NOMO-1 (cell line): ENCODE measurements around the gene CLGN.

Source experiments
- DNase-seq, 2 experiments: peaks; one replicate each; lab custom pipeline; 2025; ENCODE audit not compliant: unreplicated experiment in 2 of 2; lab: John Stamatoyannopoulos, UW

Gene CLGN

GRCh38 chr4:140388015-140388414, 39.4 kb downstream of the CLGN start:
- DNase-seq: no peak

GRCh38 chr4:140382732-140383131, 44.7 kb downstream of the CLGN start:
- DNase-seq: no peak

DNA sequence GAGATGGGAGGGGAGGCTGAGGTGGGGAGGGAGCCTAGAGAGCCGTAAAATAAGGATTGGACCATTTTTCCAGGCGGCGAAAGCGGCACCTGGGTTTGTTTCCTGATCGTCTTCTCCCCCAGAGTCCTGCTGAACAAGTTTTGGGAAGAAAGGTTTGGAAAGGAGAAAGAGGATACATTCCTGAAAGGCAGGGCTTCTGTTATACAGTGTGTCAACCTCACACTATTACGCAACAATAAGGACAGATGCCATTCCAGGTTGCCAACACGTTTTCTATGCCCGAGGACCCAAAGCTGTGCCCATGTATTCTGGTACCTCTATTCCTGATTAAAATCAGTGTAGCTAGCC, 53.3 kb downstream of the CLGN start:
- peak in 1 of 2 experiments; percentile 16 for DNase-seq

- peak; percentile 97 to 98 for DNase-seq
Measured at GRCh38 chr4:140373328-140374129, 53.9 kb downstream of the CLGN start, which contains the start of gene SCOC. TSS of gene SCOC (plus strand) at chr4:140373646. CDS start at chr4:140379171, 5,525 bp downstream.

DNA sequence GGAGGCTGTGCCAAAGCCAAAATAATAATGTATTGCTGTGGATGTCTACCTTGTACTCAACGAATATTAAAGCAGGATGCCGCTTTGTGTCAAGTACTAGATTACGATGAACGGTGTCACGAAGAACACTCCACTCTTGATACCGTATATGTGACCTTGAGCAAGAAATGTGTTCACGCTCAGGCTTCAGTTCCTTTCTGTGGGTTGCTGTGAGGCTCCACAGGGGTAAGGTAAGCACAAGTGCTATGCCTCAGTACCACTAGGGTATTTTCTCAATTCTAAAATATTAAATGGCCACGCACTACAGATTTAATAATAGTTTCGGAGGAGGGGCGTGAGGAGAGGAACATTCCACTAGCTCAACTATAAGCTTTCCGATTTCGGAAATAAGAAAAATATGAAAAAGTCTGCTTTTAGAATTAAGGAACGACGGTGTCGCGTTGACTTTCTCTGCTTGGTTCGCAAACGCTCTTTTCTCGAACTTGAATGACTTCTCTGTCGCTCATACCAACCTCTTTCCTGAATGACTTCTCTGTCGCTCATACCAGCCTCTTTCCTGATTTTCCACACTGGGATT, 54.6 kb downstream of the CLGN start:
- DNase-seq: peak; percentile 59 to 76

- DNase-seq: no peak
Measured at GRCh38 chr4:140368686-140369085, 58.8 kb downstream of the CLGN start.

DNA sequence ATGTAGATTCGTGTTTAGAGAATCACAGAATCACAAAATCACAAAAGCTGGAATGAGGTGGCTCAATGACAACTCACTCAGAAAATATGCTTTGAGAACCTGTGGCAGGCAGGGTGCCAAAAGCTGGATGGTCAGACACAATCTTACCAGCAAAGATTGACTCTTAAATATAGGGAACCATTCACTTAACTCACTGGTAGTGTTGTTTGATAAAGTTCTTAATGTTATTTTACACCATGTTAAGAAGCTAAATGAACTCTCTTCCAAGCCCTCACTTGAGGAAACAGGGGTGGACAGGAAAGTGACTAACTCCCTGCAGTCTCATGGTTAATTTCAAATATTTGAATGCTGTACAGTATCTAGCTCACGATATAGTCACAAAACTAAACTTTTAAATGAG, 59.7 kb downstream of the CLGN start:
- DNase-seq: no peak

DNA sequence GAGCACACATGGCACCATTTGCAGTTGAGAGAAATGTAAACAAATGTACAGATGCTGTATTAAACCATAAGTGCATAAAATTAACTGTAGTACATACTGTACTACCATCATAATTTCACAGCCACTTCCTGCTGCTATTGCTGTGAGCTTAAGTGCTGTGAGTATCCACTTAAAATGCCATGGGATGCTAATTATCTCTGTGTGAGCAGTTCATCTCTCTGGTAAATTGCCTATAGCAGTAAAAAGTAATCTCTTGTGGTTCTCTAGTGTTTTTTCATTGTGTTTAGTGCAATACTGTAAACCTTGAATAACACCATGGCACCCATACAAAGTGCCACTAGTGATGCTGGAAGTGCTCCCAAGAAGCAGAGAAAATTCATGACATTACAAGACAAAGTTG, 63.9 kb downstream of the CLGN start:
- no peak for DNase-seq

DNA sequence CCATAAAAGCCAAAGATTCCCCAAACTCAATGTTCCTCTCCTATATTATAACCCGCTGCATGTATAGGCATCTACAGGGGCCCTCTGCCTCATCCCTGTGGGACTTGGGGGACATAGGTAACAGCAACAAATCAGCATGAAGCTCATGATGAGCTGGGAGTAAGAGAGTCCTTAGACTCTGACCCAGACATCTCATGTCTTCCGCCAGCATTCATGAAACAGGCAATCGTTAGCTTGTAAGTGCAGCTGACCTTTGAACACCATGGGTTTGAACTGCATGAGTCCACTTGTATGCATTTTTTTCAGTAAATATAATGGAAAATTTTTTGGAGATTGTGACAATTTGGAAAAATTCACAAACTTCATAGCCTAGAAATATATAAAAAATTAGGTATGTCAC, 64.4 kb downstream of the CLGN start:
- DNase-seq: no peak

DNA sequence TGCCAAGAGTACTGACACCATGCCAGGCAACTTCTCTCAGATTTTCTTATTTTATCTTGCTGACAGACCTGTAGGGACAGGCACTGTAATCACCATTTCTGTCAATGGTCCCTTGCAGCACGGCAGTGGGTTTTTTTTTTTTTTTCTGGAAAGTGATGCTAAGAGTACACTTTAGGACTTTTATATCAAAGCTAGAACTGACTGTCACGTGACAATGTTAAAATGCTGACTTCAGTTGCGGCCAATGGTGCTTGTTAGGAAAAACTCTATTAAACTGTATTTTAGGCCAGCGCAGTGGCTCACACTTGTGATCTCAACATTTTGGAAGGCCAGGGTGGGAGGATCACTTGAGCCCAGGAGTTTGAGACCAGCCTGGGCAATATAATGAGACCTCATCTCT, 66.3 kb downstream of the CLGN start:
- no peak for DNase-seq

- DNase-seq: peak; percentile 20 to 77
Measured at GRCh38 chr4:140359562-140360427, 67.7 kb downstream of the CLGN start.

DNA sequence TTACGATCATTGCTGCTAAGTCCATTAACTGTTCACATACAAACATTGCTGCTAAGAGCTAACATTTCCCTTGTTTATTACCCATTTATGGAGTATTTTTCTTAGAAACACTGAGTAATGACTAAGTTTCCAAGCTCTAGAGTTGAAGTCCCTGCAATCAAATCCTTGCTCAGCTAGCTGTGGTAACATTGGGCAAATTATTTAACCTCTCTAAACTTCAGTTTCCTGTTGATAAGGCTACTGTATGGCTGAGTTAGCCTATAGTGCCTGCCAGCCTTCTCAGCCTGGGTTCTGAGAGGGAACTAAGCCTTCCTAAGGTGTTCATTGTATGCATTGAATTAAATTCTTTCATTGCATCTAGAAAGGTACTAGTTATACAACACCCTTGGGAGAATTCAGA, 69.2 kb downstream of the CLGN start:
- DNase-seq: no peak

GRCh38 chr4:140357868-140358267, 69.6 kb downstream of the CLGN start:
- no peak for DNase-seq

- no peak for DNase-seq
Measured at GRCh38 chr4:140355288-140355687, 72.2 kb downstream of the CLGN start.

DNA sequence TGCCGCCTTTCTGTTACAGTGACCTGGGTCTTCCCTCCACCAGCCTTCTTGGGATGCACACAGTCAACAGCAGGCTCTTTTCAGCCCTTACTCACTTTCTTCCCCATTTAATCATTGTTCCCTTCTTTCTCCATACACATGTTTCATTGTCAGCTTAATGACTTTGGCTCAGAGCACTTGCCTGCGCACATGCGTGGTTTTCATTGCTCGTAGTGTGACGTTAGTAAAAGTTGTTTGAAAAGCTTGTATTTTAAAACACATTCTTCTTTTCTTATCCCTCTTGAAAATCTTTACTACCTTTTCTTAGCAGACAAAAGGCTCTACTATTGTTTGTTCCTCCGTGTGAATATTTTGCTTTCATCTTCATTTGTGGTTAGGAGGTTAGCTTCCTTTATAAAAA, 73.7 kb downstream of the CLGN start:
- DNase-seq: no peak

DNA sequence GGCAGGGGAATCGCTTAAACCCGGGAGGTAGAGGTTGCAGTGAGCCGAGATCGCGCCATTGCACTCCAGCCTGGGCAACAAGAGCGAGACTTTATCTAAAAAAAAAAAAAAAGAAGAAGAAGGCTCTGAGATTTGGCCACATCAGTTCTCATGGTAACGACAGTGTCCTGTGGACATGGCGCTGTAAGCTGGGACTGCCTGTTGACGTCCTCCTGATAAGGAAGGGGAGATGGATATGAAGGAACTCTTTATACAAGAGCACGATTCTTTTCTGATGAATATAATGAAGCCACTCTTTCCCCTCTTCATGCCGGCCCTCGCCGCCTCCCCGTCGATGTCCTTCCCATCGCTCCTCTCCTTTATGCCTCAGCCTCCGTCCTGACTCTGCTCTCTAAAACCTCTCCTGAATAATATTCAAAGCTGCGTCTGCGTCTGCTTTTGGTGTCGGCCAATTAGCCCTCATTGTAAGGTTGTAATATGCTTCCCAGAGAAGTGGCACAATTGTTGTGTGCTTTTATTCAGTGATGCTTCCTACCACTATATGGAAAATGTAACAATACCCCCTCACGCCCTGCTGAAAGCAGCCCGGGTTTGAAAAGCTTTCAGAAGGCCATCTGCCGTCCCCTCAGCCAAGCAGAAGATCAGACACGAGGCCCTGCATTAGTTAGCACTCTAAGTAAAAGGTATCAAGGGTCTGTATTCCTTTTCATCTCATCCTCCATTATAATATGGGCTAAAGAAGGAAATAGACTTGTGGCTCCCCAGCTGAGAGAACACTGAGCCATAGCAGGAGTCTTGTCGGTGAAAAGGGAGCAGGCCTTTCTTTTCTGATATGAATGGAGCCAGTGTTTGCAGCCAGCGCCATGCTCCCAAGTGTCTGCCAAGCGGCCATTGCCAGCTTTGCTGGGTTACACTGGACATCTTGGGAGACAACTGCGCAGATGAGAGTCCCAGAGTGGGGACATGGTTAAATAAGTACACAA, 76.1 kb downstream of the CLGN start:
- no peak for DNase-seq

DNA sequence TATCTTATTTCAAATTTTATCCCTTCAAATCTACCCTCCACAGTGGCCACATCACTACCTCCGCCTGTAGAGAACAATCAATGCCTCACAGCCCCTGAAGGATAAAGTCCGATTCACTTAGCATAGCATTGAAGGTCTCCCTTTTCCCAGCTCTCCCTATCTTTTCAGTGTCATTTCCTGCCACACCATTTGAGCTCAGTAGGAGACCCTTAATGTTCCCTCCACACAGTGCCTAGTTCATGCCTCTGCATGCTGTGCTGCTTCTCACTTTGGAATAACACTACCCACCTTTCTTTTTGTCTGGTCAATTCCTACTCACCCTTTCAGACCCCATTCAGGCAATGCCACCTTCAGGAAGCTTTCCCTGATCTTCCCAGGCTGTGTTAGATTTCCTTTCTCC, 77.6 kb downstream of the CLGN start:
- DNase-seq: no peak

- no peak for DNase-seq
Measured at GRCh38 chr4:140346136-140346535, 81.3 kb downstream of the CLGN start.

DNA sequence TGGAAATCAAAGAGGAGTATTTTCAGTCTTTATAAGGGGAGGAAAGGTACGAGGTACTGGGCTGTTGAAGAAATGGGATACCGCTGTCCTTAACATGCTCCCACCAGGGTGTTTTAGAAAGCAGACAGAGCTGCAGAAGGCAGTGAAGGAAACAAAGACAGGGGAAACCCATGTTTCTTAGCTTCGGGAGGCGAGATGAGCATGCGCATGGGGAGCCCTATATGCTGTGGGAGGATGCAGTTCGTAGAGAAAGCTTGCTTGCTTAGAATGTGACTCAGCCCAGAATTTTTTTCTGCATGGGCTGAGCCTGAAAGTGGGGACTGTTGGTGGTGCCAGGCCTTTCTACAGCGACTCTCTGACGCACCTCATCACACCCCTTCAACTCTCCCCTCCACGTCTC, 82.8 kb downstream of the CLGN start:
- DNase-seq: no peak

GRCh38 chr4:140344101-140344500, 83.3 kb downstream of the CLGN start:
- no peak for DNase-seq
